K562 (cell line): Measurements from ENCODE around the gene VANGL1. TPM values are rescaled to one million over a fixed set of nuclear protein-coding genes. Genes with fewer than 3 reads are reported as not detected.

Experiments
- CTBP1 ChIP-seq: fragments of 450-650 bp; IDR thresholded peaks from 2 replicates; pipeline ENCODE4 v1.6.1; 2016; ENCODE audit warnings: borderline replicate concordance
- FOSL1 ChIP-seq: fragments of 200-800 bp; sonication (Bioruptor generic); conservative IDR thresholded peaks from 2 replicates; pipeline ENCODE4 v1.6.1; 2016; ENCODE audit warnings: missing genetic modification characterization, missing compliant biosample characterization
- L3MBTL2 ChIP-seq: fragments of 450-650 bp; IDR thresholded peaks from 2 replicates; pipeline ENCODE4 v1.6.1; 2016; ENCODE audit warnings: mild to moderate bottlenecking, moderate library complexity
- LCOR ChIP-seq: sonication (generic); formaldehyde crosslinking; IDR thresholded peaks from 2 replicates; pipeline ENCODE4 v1.8.0; 2022; ENCODE audit warnings: mild to moderate bottlenecking, missing genetic modification reagents
- NRF1 ChIP-seq, 2 experiments: fragments of 450-650 bp; IDR thresholded peaks in 1 of 2; conservative IDR thresholded peaks in 1 of 2; 2 replicates each; pipeline ENCODE4 v1.6.1; 2014; ENCODE audit warnings: mild to moderate bottlenecking in 2 of 2
- PTBP1 ChIP-seq: fragments of 200-400 bp; formaldehyde crosslinking; IDR thresholded peaks from 2 replicates; pipeline ENCODE4 v1.6.1; 2017; ENCODE audit warnings: low read depth, low read length
- STAT5A ChIP-seq: IDR thresholded peaks from 2 replicates; pipeline ENCODE4 v1.6.1; 2012; ENCODE audit warnings: low read length, inconsistent platforms, borderline replicate concordance
- TGIF2 ChIP-seq: sonication (generic); formaldehyde crosslinking; IDR thresholded peaks from 2 replicates; pipeline ENCODE4 v1.8.1; 2022; ENCODE audit warnings: mild to moderate bottlenecking, missing genetic modification reagents, moderate library complexity
- ZBTB11 ChIP-seq, 3 experiments: fragments of 200-800 bp in 1 of 3; fragments of 250-450 bp in 1 of 3; fragments of 450-650 bp in 1 of 3; sonication (Bioruptor Pico) in 1 of 3; sonication (Bioruptor generic) in 1 of 3; formaldehyde crosslinking in 1 of 3; IDR thresholded peaks; 2 replicates each; pipeline versions ENCODE4 v1.6.1 to v1.8.0; 2016 to 2022; ENCODE audit warnings: mild to moderate bottlenecking in 2 of 3, missing genetic modification characterization in 2 of 3, missing compliant biosample characterization in 1 of 3, moderate library complexity in 1 of 3
- ZFX ChIP-seq: sonication (generic); formaldehyde crosslinking; IDR thresholded peaks from 2 replicates; pipeline ENCODE4 v1.8.0; 2022; ENCODE audit warnings: mild to moderate bottlenecking, missing genetic modification reagents, moderate library complexity
- ZNF23 ChIP-seq: fragments of 250-450 bp; sonication (Bioruptor Pico); IDR thresholded peaks from 2 replicates; pipeline ENCODE4 v1.4.0; 2020; ENCODE audit warnings: mild to moderate bottlenecking
- ZNF512 ChIP-seq: IDR thresholded peaks from 2 replicates; pipeline ENCODE4 v1.6.1; 2016; ENCODE audit warnings: missing genetic modification characterization, missing compliant biosample characterization
- polyA plus RNA-seq, 8 experiments: library from polyadenylated mRNA; depleted of rRNA in 4 of 8; stranded (reverse) in 5 of 8; unstranded in 3 of 8; fragments of >200 nt; fragmentation: Nextera tagmentation in 2 of 8; fragmentation: Illumina TruSeq in 1 of 8; extraction: Ambion mirVana in 2 of 8; extraction: Trizol in 1 of 8; gene quantifications; 2 replicates each; pipeline versions ENCODE4 v1.2.1 to v1.2.3, GENCODE V29; 2011 to 2014; ENCODE audit warnings: inconsistent platforms in 1 of 8, missing spikeins in 1 of 8
- total RNA-seq, 7 experiments: library from RNA; depleted of rRNA in 6 of 7; stranded (reverse); fragments of >200 nt in 6 of 7; fragmentation: Illumina TruSeq in 2 of 7; extraction: Trizol in 2 of 7; gene quantifications; 2 replicates each; pipeline versions ENCODE4 v1.2.1 to v1.2.3, GENCODE V29; 2011 to 2021; ENCODE audit warnings: low replicate concordance in 1 of 7
- TF ChIP-seq, protein P1 (sequence below), 2 experiments: fragments of 450-650 bp; conservative IDR thresholded peaks; 2 replicates each; pipeline ENCODE4 v1.6.1; 2017; ENCODE audit warnings: mild to moderate bottlenecking in 2 of 2, moderate library complexity in 2 of 2
- TF ChIP-seq, protein P2 (sequence below), 3 experiments: IDR thresholded peaks in 2 of 3; conservative IDR thresholded peaks in 1 of 3; 2 replicates each; pipeline ENCODE4 v1.5.1; 2011 to 2012; ENCODE audit warnings: low read length in 3 of 3, mild to moderate bottlenecking in 3 of 3, control low read depth in 2 of 3, improper control_type of control experiment in 1 of 3, inconsistent platforms in 1 of 3, low read depth in 1 of 3, mixed read lengths in 1 of 3, moderate library complexity in 1 of 3; ENCODE audit not compliant: insufficient read depth in 2 of 3

Gene VANGL1
- total and polyA plus RNA-seq, 9 of the 15 experiments (the other 6 are each of a cell fraction or from before 2014, with no cell fraction given) = 0.90 to 12.8 (median 9.6) TPM

DNA sequence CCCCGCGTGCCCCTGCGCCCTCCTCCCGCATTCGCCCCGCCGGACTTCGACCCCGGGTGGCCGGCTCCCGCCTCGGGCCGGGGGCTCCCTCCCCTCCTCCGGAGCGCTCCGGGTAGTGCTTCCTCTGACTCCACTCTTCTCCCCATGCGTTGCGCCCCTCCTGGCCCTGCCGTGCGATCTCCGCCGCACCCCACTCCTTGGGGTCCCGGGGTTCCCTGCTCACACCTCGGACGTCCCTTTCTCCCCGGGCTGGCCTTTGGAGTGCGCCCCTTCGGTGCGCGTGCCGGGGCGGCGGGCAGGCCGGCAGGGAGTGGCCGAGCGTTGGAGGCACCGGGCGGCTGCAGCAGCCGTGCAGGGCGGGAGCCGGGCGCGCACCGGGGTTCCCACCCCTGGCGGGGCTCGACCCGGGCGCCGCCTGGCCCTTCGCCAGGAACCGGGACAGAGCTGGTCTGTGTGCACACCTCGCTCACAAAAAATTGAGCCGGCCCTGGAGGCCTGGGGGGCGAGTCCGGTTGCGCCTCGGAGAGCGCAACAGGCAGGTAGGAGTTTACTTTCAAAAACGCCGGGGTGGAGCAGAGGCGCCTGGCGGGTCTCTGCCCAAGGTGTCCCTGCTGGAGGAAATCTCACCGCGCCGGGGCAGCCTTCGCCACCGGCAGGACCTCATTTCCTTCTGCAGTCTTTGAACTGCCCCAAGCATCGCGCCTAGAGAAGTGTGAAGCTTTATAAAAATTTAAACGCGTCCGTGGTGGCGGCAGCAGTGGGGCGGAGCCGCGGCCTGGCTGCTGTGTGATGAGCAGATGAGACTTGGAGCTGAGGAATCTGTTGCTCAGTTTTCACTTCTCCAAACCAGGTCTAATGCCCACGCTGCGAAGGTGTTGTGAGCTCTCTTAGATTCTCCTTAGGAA lies 650 bp downstream of the VANGL1 start (continued):
- TF ChIP-seq ZBTB11 (CRISPR knock-in tag; IDR thresholded peaks at IDR 0.05) (peak in 1 of 3 experiments; percentile 61; a peak in 1 of 6 replicates), ZNF512 (tag) (no peak), ZFX (peak; percentile 62), PTBP1 (no peak), STAT5A (no peak), CTBP1 (0 out of 2 replicates have a peak, but pooled peaks have one; percentile 37), LCOR (CRISPR knock-in tag) (0 out of 2 replicates have a peak, but pooled peaks have one; percentile 58), L3MBTL2 (peak; percentile 73), TGIF2 (CRISPR knock-in tag) (peak; percentile 29; the same call in 1 of the 2 replicates), ZNF23 (no peak), NRF1 (conservative IDR thresholded peaks at IDR 0.05 in 1 of 2, IDR thresholded peaks at IDR 0.05 in 1 of 2) (peak in 1 of 2 experiments; percentile 25; a peak in 2 of 4 replicates), FOSL1 (0 out of 2 replicates have a peak, but pooled peaks have one; percentile 5)
- TF ChIP-seq, protein P1, sequence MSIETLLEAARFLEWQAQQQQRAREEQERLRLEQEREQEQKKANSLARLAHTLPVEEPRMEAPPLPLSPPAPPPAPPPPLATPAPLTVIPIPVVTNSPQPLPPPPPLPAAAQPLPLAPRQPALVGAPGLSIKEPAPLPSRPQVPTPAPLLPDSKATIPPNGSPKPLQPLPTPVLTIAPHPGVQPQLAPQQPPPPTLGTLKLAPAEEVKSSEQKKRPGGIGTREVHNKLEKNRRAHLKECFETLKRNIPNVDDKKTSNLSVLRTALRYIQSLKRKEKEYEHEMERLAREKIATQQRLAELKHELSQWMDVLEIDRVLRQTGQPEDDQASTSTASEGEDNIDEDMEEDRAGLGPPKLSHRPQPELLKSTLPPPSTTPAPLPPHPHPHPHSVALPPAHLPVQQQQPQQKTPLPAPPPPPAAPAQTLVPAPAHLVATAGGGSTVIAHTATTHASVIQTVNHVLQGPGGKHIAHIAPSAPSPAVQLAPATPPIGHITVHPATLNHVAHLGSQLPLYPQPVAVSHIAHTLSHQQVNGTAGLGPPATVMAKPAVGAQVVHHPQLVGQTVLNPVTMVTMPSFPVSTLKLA (conservative IDR thresholded peaks at IDR 0.05) = peak in 1 of 2 experiments; percentile 36; a peak in 1 of 4 replicates
- TF ChIP-seq, protein P2, sequence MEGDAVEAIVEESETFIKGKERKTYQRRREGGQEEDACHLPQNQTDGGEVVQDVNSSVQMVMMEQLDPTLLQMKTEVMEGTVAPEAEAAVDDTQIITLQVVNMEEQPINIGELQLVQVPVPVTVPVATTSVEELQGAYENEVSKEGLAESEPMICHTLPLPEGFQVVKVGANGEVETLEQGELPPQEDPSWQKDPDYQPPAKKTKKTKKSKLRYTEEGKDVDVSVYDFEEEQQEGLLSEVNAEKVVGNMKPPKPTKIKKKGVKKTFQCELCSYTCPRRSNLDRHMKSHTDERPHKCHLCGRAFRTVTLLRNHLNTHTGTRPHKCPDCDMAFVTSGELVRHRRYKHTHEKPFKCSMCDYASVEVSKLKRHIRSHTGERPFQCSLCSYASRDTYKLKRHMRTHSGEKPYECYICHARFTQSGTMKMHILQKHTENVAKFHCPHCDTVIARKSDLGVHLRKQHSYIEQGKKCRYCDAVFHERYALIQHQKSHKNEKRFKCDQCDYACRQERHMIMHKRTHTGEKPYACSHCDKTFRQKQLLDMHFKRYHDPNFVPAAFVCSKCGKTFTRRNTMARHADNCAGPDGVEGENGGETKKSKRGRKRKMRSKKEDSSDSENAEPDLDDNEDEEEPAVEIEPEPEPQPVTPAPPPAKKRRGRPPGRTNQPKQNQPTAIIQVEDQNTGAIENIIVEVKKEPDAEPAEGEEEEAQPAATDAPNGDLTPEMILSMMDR (IDR thresholded peaks at IDR 0.05 in 2 of 3, conservative IDR thresholded peaks at IDR 0.05 in 1 of 3; ENCODE audit: insufficient read depth in 2 of 3, low read depth in 1 of 3, low read length in 3 of 3) = peak in 2 of 3 experiments; percentile 27 to 30; a peak in 3 of 6 replicates
